Keratinocyte (primary cell): ENCODE measurements around the gene FHIP1A. TPM values are rescaled to one million over a fixed set of nuclear protein-coding genes. Genes with fewer than 3 reads are reported as not detected.
A peak's percentile ranks its signal among the peaks of the same experiment; 100 is the strongest.

ENCODE experiments used
- DNase-seq: peaks from one replicate; pipeline ENCODE4 v3.0.0-alpha.2; 2011; ENCODE audit warnings: low read depth, missing footprints, low spot score
- FAIRE-seq: peaks from 2 replicates; lab custom pipeline; 2011; peaks lifted over from hg19 to GRCh38; lab: Jason Lieb, UNC
- H2AFZ ChIP-seq: 2 replicates; pipeline ENCODE4 v1.6.0; 2012; ENCODE audit warnings: low read length, control low read depth, inconsistent platforms; ENCODE audit not compliant: control insufficient read depth
- H3K27ac ChIP-seq: 2 replicates; pipeline ENCODE4 v1.5.1; 2011; ENCODE audit warnings: low read length; ENCODE audit not compliant: control insufficient read depth, insufficient read depth
- H3K27me3 ChIP-seq: 3 replicates; pipeline ENCODE4 v1.6.0; 2011; ENCODE audit warnings: low read length; ENCODE audit not compliant: control insufficient read depth, insufficient read depth; ENCODE audit errors: extremely low read depth
- H3K36me3 ChIP-seq, 2 experiments: 2 replicates in 1 of 2; 3 replicates in 1 of 2; pipeline ENCODE4 v1.5.1; 2011; ENCODE audit warnings: low read length in 2 of 2, mild to moderate bottlenecking in 1 of 2; ENCODE audit not compliant: control insufficient read depth in 2 of 2, insufficient read depth in 2 of 2; ENCODE audit errors: extremely low read depth in 1 of 2
- H3K4me1 ChIP-seq: 3 replicates; pipeline ENCODE4 v1.5.1; 2011; ENCODE audit warnings: low read length; ENCODE audit not compliant: control insufficient read depth, insufficient read depth; ENCODE audit errors: extremely low read depth
- H3K4me2 ChIP-seq: 3 replicates; pipeline ENCODE4 v1.6.0; 2011; ENCODE audit warnings: low read depth, low read length; ENCODE audit not compliant: control insufficient read depth, insufficient read depth; ENCODE audit errors: extremely low read depth
- H3K4me3 ChIP-seq, 3 experiments: fragments of 200-600 bp in 1 of 3; sonication (generic) in 1 of 3; 2 replicates in 2 of 3; 3 replicates in 1 of 3; pipeline ENCODE4 v1.5.1; 2011 to 2016; ENCODE audit warnings: low read length in 3 of 3, mild to moderate bottlenecking in 3 of 3, control low read depth in 2 of 3, inconsistent platforms in 1 of 3, low read depth in 1 of 3, mixed read lengths in 1 of 3, mixed run types in 1 of 3, moderate library complexity in 1 of 3; ENCODE audit not compliant: control insufficient read depth in 2 of 3, insufficient read depth in 2 of 3; ENCODE audit errors: extremely low read depth in 1 of 3
- H3K79me2 ChIP-seq: 2 replicates; pipeline ENCODE4 v1.6.0; 2012; ENCODE audit warnings: low read length; ENCODE audit not compliant: control insufficient read depth, insufficient read depth
- H3K9ac ChIP-seq: 3 replicates; pipeline ENCODE4 v1.6.0; 2011; ENCODE audit warnings: low read length; ENCODE audit not compliant: control insufficient read depth, insufficient read depth; ENCODE audit errors: extremely low read depth
- H3K9me1 ChIP-seq: 3 replicates; pipeline ENCODE4 v1.6.0; 2011; ENCODE audit warnings: low read length; ENCODE audit not compliant: control insufficient read depth, insufficient read depth; ENCODE audit errors: extremely low read depth
- H3K9me3 ChIP-seq: 2 replicates; pipeline ENCODE4 v1.5.1; 2012; ENCODE audit warnings: low read depth, low read length; ENCODE audit not compliant: control insufficient read depth
- H4K20me1 ChIP-seq: 3 replicates; pipeline ENCODE4 v1.6.0; 2011; ENCODE audit warnings: low read length; ENCODE audit not compliant: control insufficient read depth, insufficient read depth; ENCODE audit errors: extremely low read depth
- CTCF ChIP-seq, 3 experiments: IDR thresholded peaks in 1 of 3; conservative IDR thresholded peaks in 1 of 3; optimal IDR thresholded peaks in 1 of 3; 2 replicates in 2 of 3; 3 replicates in 1 of 3; pipeline versions ENCODE3 to v1.5.1; 2011; ENCODE audit warnings: low read length in 3 of 3, mild to moderate bottlenecking in 3 of 3, moderate library complexity in 2 of 3, control low read depth in 1 of 3, inconsistent platforms in 1 of 3; ENCODE audit not compliant: insufficient read depth in 2 of 3; ENCODE audit errors: extremely low read depth in 1 of 3
- EZH2 ChIP-seq: IDR thresholded peaks from one replicate; pipeline ENCODE4 v1.6.1; 2012; ENCODE audit warnings: inconsistent platforms, mild to moderate bottlenecking, low read length, moderate library complexity
- dilution Hi-C: fragments of 300-500 bp; cut with MboI; formaldehyde crosslinking; loops from one replicate; pipeline ENCODE4 v1.7.0; 2020; ENCODE audit warnings: low sequenced_read_pairs; ENCODE audit not compliant: extremely low pct_ligation_motif_present
- polyA plus RNA-seq, 5 experiments: library from polyadenylated mRNA; depleted of rRNA in 3 of 5; stranded (reverse) in 3 of 5; stranded (forward) in 1 of 5; unstranded in 1 of 5; fragments of >200 nt; gene quantifications; 1 replicate in 1 of 5; 2 replicates in 3 of 5; 3 replicates in 1 of 5; pipeline versions ENCODE4 v1.2.1 to v1.2.3, GENCODE V29; 2011 to 2012; ENCODE audit warnings: missing spikeins in 2 of 5, low read depth in 1 of 5, low replicate concordance in 1 of 5

FHIP1A gene
- polyA plus RNA-seq, 1 donor (not counting 4 experiments of a cell fraction or from before 2014, with no cell fraction given), result 13.4 TPM

DNA sequence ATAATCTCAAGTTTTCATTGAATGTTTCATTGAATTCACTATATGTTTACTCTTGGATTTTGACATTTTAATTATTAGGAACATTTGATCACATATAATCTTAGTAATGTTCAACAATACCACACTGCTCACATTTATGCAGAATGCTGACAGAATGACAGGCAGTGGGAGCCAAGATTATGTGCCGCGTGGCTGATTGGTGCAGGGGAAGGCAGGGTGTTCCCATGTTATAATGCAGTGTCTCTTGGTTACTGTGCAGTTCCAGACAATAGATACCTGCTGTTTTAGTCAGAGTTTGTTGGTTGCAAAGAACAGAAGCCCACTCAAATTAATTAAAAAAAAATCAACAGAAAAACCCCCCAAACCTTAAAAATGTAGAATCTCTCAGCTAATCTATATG lies 33.0 kb downstream of the FHIP1A start:
- H3K9me3 ChIP-seq, result no peaks in the 10 kb centered on the region
- TF ChIP-seq EZH2, result no peak
- TF ChIP-seq CTCF (optimal IDR thresholded peaks at IDR 0.05 in 1 of 3, IDR thresholded peaks at IDR 0.05 in 1 of 3, conservative IDR thresholded peaks at IDR 0.05 in 1 of 3; ENCODE audit: extremely low read depth in 1 of 3, insufficient read depth in 2 of 3, low read length in 3 of 3), result no peak
- no peaks in the 10 kb centered on the region for H3K9me1 ChIP-seq
- no peaks in the 10 kb centered on the region for H4K20me1 ChIP-seq
- no peak overlapping the region for H3K4me3 ChIP-seq
- H3K36me3 ChIP-seq, result no peaks in the 10 kb centered on the region
- H2AFZ ChIP-seq, result no peak overlapping the region
- peaks cover 10% of the 10 kb centered on the region for H3K4me1 ChIP-seq
- no peak overlapping the region for H3K4me2 ChIP-seq
- no peaks in the 10 kb centered on the region for H3K27me3 ChIP-seq
- H3K9ac ChIP-seq, result no peak overlapping the region
- DNase-seq (no peak), FAIRE-seq (peak; percentile 69)
- dilution Hi-C loops, result no loop called here
- no peak overlapping the region for H3K27ac ChIP-seq
- peaks cover 44% of the 10 kb centered on the region for H3K79me2 ChIP-seq

DNA sequence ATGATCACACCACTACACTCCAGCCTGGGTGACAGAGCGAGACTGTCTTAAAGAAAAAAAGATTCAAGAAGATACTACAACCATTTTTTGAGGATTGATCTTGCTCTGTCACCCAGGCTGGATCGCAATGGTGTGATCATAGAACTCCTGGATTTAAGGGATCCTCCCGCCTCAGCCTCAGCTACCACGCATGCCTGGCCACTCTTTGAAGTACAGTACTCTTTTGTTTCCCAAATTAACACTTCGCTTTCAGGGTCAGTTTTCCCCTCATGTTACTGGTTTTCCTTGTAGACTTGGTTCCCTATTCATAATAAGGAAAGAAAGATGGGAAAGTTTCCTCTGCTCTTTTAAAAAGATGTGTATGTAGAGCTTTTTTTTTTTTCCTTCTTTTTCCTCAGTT lies 34.3 kb downstream of the FHIP1A start:
- Histone ChIP-seq H3K79me2 (peaks cover 42% of the 10 kb centered on the region), H4K20me1 (no peaks in the 10 kb centered on the region), H3K9me1 (no peaks in the 10 kb centered on the region), H3K4me1 (peaks cover 10% of the 10 kb centered on the region), H3K36me3 (no peaks in the 10 kb centered on the region), H3K9me3 (no peaks in the 10 kb centered on the region), H3K4me3 (no peak overlapping the region), H3K4me2 (no peak overlapping the region), H3K27ac (no peak overlapping the region), H3K27me3 (no peaks in the 10 kb centered on the region), H2AFZ (no peak overlapping the region), H3K9ac (no peak overlapping the region)
- FAIRE-seq (no peak), DNase-seq (no peak)
- dilution Hi-C loops, result no loop called here
- TF ChIP-seq EZH2 (no peak), CTCF (optimal IDR thresholded peaks at IDR 0.05 in 1 of 3, IDR thresholded peaks at IDR 0.05 in 1 of 3, conservative IDR thresholded peaks at IDR 0.05 in 1 of 3; ENCODE audit: extremely low read depth in 1 of 3, insufficient read depth in 2 of 3, low read length in 3 of 3) (no peak)
